H1 (cell line): ENCODE measurements around the gene MAP7. TPM values are rescaled to one million over a fixed set of nuclear protein-coding genes. Genes with fewer than 3 reads are reported as not detected.

ENCODE experiments used
- CBX5 ChIP-seq: fragments of 300-800, 300-1000 bp; sonication (generic); IDR thresholded peaks from 2 replicates; pipeline ENCODE4 v1.7.1; 2016; ENCODE audit warnings: antibody characterized with exemption, low read length, low read depth
- CREB1 ChIP-seq: IDR thresholded peaks from 2 replicates; pipeline ENCODE4 v1.6.1; 2012; ENCODE audit warnings: inconsistent platforms
- HDAC2 ChIP-seq, 2 experiments: fragments of 300-600 bp in 1 of 2; sonication (generic) in 1 of 2; IDR thresholded peaks; 2 replicates each; pipeline ENCODE4 v1.6.1; 2011 to 2012; ENCODE audit warnings: low read depth in 2 of 2, low read length in 2 of 2, mild to moderate bottlenecking in 2 of 2, moderate library complexity in 2 of 2, borderline replicate concordance in 1 of 2, inconsistent platforms in 1 of 2
- JUND ChIP-seq: IDR thresholded peaks from 2 replicates; pipeline ENCODE4 v1.6.1; 2011; ENCODE audit warnings: mild to moderate bottlenecking, improper control_type of control experiment, low read length
- NANOG ChIP-seq: IDR thresholded peaks from 2 replicates; pipeline ENCODE4 v1.6.1; 2011; ENCODE audit warnings: low read length, low read depth, mild to moderate bottlenecking, inconsistent platforms; ENCODE audit not compliant: insufficient read depth, poor library complexity, severe bottlenecking
- NRF1 ChIP-seq: IDR thresholded peaks from 2 replicates; pipeline ENCODE4 v1.6.1; 2011; ENCODE audit warnings: mild to moderate bottlenecking, low read depth, low read length, improper control_type of control experiment
- POU5F1 ChIP-seq: IDR thresholded peaks from 2 replicates; pipeline ENCODE4 v1.6.1; 2011; ENCODE audit warnings: low read depth, mild to moderate bottlenecking, low read length, moderate library complexity
- RAD21 ChIP-seq, 2 experiments: IDR thresholded peaks in 1 of 2; conservative IDR thresholded peaks in 1 of 2; 2 replicates each; pipeline ENCODE4 v1.6.1; 2011; ENCODE audit warnings: low read depth in 2 of 2, low read length in 2 of 2, improper control_type of control experiment in 1 of 2, inconsistent platforms in 1 of 2, mild to moderate bottlenecking in 1 of 2, moderate library complexity in 1 of 2
- RXRA ChIP-seq: IDR thresholded peaks from 2 replicates; pipeline ENCODE4 v1.6.1; 2011; ENCODE audit warnings: low read depth, mild to moderate bottlenecking, low read length, moderate library complexity; ENCODE audit not compliant: insufficient read depth
- SP4 ChIP-seq: IDR thresholded peaks from 2 replicates; pipeline ENCODE4 v1.6.1; 2012; ENCODE audit warnings: low read length, inconsistent platforms
- SRF ChIP-seq: IDR thresholded peaks from 2 replicates; pipeline ENCODE4 v1.6.1; 2011; ENCODE audit warnings: mild to moderate bottlenecking, low read depth, low read length, moderate library complexity
- polyA plus RNA-seq, 7 experiments: library from polyadenylated mRNA; depleted of rRNA in 3 of 7; stranded (reverse) in 5 of 7; unstranded in 2 of 7; fragments of >200 nt in 5 of 7; fragments of 200-250 nt in 2 of 7; gene quantifications; 1 replicate in 5 of 7; 2 replicates in 1 of 7; 4 replicates in 1 of 7; pipeline versions ENCODE4 v1.2.1 to v1.2.3, GENCODE V29; 2011 to 2013; ENCODE audit warnings: missing spikeins in 2 of 7, mixed read lengths in 2 of 7
- total RNA-seq: library from RNA; stranded (reverse); fragmentation: NEBNext Ultra II Directional; extraction: Animal tissue kit (Norgen Biotek cat#: 25700); gene quantifications from 2 replicates; pipeline ENCODE4 v1.2.1, GENCODE V29; 2021
- TF ChIP-seq, protein P1 (sequence below): fragments of 300-600 bp; sonication (generic); IDR thresholded peaks from 2 replicates; pipeline ENCODE4 v1.7.1; 2012; ENCODE audit warnings: low read length, moderate library complexity, mild to moderate bottlenecking, inconsistent platforms; ENCODE audit not compliant: insufficient replicate concordance

MAP7 gene
- total and polyA plus RNA-seq, 2 of the 8 experiments (the other 6 are each of a cell fraction or from before 2014, with no cell fraction given), result 13.5 to 66.9 TPM

DNA sequence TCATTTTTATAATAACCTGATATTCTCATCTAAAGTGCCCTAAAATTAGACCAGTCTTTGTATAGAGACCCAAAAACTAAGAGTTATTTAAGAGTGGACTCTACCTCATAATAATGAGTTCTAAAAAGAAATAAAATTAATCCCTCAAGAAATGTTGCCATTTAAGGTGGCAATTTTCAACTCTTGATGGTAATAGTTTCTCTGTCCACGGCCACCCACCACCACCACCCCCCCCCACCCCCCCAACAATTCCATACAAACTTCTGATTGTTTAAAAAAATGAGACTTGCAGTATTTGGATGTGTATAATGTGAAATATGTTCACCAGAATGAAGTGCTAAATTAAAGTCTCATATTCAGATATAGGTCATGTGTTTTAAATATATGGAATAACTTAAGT, 2.4 kb downstream of the MAP7 start (continued):
- TF ChIP-seq, protein P1, sequence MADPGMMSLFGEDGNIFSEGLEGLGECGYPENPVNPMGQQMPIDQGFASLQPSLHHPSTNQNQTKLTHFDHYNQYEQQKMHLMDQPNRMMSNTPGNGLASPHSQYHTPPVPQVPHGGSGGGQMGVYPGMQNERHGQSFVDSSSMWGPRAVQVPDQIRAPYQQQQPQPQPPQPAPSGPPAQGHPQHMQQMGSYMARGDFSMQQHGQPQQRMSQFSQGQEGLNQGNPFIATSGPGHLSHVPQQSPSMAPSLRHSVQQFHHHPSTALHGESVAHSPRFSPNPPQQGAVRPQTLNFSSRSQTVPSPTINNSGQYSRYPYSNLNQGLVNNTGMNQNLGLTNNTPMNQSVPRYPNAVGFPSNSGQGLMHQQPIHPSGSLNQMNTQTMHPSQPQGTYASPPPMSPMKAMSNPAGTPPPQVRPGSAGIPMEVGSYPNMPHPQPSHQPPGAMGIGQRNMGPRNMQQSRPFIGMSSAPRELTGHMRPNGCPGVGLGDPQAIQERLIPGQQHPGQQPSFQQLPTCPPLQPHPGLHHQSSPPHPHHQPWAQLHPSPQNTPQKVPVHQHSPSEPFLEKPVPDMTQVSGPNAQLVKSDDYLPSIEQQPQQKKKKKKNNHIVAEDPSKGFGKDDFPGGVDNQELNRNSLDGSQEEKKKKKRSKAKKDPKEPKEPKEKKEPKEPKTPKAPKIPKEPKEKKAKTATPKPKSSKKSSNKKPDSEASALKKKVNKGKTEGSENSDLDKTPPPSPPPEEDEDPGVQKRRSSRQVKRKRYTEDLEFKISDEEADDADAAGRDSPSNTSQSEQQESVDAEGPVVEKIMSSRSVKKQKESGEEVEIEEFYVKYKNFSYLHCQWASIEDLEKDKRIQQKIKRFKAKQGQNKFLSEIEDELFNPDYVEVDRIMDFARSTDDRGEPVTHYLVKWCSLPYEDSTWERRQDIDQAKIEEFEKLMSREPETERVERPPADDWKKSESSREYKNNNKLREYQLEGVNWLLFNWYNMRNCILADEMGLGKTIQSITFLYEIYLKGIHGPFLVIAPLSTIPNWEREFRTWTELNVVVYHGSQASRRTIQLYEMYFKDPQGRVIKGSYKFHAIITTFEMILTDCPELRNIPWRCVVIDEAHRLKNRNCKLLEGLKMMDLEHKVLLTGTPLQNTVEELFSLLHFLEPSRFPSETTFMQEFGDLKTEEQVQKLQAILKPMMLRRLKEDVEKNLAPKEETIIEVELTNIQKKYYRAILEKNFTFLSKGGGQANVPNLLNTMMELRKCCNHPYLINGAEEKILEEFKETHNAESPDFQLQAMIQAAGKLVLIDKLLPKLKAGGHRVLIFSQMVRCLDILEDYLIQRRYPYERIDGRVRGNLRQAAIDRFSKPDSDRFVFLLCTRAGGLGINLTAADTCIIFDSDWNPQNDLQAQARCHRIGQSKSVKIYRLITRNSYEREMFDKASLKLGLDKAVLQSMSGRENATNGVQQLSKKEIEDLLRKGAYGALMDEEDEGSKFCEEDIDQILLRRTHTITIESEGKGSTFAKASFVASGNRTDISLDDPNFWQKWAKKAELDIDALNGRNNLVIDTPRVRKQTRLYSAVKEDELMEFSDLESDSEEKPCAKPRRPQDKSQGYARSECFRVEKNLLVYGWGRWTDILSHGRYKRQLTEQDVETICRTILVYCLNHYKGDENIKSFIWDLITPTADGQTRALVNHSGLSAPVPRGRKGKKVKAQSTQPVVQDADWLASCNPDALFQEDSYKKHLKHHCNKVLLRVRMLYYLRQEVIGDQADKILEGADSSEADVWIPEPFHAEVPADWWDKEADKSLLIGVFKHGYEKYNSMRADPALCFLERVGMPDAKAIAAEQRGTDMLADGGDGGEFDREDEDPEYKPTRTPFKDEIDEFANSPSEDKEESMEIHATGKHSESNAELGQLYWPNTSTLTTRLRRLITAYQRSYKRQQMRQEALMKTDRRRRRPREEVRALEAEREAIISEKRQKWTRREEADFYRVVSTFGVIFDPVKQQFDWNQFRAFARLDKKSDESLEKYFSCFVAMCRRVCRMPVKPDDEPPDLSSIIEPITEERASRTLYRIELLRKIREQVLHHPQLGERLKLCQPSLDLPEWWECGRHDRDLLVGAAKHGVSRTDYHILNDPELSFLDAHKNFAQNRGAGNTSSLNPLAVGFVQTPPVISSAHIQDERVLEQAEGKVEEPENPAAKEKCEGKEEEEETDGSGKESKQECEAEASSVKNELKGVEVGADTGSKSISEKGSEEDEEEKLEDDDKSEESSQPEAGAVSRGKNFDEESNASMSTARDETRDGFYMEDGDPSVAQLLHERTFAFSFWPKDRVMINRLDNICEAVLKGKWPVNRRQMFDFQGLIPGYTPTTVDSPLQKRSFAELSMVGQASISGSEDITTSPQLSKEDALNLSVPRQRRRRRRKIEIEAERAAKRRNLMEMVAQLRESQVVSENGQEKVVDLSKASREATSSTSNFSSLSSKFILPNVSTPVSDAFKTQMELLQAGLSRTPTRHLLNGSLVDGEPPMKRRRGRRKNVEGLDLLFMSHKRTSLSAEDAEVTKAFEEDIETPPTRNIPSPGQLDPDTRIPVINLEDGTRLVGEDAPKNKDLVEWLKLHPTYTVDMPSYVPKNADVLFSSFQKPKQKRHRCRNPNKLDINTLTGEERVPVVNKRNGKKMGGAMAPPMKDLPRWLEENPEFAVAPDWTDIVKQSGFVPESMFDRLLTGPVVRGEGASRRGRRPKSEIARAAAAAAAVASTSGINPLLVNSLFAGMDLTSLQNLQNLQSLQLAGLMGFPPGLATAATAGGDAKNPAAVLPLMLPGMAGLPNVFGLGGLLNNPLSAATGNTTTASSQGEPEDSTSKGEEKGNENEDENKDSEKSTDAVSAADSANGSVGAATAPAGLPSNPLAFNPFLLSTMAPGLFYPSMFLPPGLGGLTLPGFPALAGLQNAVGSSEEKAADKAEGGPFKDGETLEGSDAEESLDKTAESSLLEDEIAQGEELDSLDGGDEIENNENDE, result no peak
- TF ChIP-seq RAD21 (IDR thresholded peaks at IDR 0.05 in 1 of 2, conservative IDR thresholded peaks at IDR 0.05 in 1 of 2; ENCODE audit: low read depth in 2 of 2, low read length in 2 of 2) (no peak), JUND (no peak), CREB1 (no peak), POU5F1 (no peak), NRF1 (no peak), CBX5 (no peak), RXRA (no peak), NANOG (no peak), SRF (no peak), SP4 (no peak), HDAC2 (IDR thresholded peaks at IDR 0.05; ENCODE audit: borderline replicate concordance in 1 of 2, low read depth in 2 of 2, low read length in 2 of 2) (no peak)
